Kidney epithelial cell (primary cell): ENCODE measurements around the gene ATP8A2. TPM values are rescaled to one million over a fixed set of nuclear protein-coding genes. Genes with fewer than 3 reads are reported as not detected.
A peak's percentile ranks its signal among the peaks of the same experiment; 100 is the strongest.

Experiments used
- DNase-seq: peaks from one replicate; pipeline ENCODE4 v3.0.0-alpha.2; 2010; ENCODE audit warnings: low read depth
- H3K27me3 ChIP-seq: 2 replicates; pipeline ENCODE4 v1.6.0; 2011; ENCODE audit warnings: low read length; ENCODE audit not compliant: control insufficient read depth, insufficient read depth
- H3K36me3 ChIP-seq: 2 replicates; pipeline ENCODE4 v1.5.1; 2011; ENCODE audit warnings: low read length; ENCODE audit not compliant: control insufficient read depth, insufficient read depth
- H3K4me3 ChIP-seq: 2 replicates; pipeline ENCODE4 v1.5.1; 2011; ENCODE audit warnings: low read depth, mild to moderate bottlenecking, control low read depth, low read length
- total RNA-seq: library from RNA; depleted of rRNA; stranded (reverse); fragments of >200 nt; gene quantifications from 2 replicates; pipeline ENCODE4 v1.2.3, GENCODE V29; 2015
- TF ChIP-seq, protein P1 (sequence below): IDR thresholded peaks from 2 replicates; pipeline ENCODE4 v1.5.1; 2011; ENCODE audit warnings: mild to moderate bottlenecking, moderate library complexity, low read length, control low read depth, inconsistent platforms; ENCODE audit not compliant: insufficient read depth, poor library complexity, severe bottlenecking

The ATP8A2 gene
- total RNA-seq, 1 donor from 2014 or later: 3.8 TPM

DNA sequence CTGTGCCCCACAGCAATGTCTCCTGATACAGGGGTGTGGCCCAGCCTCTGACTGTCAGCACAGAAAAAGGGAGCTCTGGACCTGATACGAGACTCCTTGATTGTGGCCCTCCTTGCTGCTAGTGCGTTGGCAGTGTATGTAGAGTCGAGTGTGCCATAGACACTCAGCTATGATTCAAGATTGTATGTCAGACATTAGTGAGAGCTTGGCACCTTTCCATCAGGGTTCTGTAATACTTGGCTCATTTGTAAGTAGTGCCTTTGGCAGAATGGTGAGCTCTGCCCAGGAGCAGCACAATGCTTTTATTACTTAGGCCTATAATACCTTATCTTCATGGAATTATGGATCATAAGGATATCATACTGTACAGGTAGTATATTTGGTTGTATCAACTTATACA, 83.4 kb downstream of the ATP8A2 start:
- TF ChIP-seq, protein P1, sequence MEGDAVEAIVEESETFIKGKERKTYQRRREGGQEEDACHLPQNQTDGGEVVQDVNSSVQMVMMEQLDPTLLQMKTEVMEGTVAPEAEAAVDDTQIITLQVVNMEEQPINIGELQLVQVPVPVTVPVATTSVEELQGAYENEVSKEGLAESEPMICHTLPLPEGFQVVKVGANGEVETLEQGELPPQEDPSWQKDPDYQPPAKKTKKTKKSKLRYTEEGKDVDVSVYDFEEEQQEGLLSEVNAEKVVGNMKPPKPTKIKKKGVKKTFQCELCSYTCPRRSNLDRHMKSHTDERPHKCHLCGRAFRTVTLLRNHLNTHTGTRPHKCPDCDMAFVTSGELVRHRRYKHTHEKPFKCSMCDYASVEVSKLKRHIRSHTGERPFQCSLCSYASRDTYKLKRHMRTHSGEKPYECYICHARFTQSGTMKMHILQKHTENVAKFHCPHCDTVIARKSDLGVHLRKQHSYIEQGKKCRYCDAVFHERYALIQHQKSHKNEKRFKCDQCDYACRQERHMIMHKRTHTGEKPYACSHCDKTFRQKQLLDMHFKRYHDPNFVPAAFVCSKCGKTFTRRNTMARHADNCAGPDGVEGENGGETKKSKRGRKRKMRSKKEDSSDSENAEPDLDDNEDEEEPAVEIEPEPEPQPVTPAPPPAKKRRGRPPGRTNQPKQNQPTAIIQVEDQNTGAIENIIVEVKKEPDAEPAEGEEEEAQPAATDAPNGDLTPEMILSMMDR: no peak
- H3K27me3 ChIP-seq: no peaks in the 10 kb centered on the region
- no peaks in the 10 kb centered on the region for H3K36me3 ChIP-seq
- DNase-seq: no peak
- H3K4me3 ChIP-seq: no peak overlapping the region

DNA sequence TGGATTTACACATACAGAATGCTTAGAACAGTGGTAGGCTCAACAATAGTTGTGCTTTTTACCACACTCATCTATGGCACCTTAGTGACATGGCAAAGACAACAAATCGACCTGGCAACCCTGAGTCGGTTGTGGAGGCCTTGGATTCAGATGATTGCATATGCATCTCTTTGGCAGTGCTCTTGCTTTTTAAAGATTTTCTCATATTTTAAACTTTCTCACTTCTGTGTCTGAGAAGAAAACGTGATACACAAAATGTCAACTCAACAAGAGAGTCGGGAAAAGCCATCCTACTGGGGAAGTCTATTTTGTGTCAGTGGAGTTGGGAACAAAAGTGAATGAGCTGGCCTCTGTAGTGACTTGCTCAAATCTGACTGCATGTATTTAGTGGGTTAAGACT, 85.8 kb downstream of the ATP8A2 start:
- no peaks in the 10 kb centered on the region for H3K27me3 ChIP-seq
- H3K4me3 ChIP-seq: no peak overlapping the region
- TF ChIP-seq, protein P1: no peak

DNA sequence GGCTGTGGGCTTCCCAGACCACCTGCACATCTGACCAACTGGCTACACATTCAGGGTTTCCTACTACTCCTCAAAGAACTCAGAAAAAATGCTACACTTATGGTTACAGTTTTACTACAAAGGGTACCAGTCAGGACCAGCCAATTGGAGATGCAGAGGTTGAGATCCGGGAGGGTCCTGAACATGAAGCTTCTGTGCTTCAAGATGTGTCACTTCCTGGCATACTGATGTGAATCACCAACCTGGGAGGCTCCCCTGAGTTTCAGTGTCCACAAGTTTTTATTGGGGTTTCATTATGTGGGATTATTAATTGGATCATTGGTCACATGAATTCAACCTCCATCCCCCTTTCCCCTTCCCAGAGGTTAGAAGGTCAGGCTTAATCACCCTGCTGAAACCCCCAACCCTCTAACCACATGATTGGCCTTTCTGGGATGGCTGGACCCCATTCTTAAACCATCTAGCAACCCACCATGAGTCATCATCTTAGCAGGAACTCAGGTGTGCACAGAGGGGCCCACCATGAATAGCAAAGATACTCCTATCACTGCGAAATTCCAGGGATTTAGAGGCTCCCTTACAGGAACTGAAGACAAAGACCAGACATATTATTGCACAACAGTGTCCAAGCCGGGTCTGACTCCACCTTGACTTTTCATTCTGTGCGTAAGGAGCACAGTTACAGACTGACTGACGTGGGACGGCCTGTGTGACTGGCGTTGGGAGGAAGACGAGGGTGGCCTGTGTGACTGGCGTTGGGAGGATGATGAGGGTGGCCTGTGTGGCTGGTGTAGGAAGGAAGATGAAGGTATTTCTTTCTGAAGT, 90.7 kb downstream of the ATP8A2 start:
- TF ChIP-seq, protein P1: no peak
- Histone ChIP-seq H3K27me3 (no peaks in the 10 kb centered on the region), H3K36me3 (no peaks in the 10 kb centered on the region), H3K4me3 (no peak overlapping the region)
- peak; percentile 29 for DNase-seq

More for the DNA sequence above, 85.8 kb downstream of the ATP8A2 start:
- no peaks in the 10 kb centered on the region for H3K36me3 ChIP-seq
- DNase-seq: no peak

DNA sequence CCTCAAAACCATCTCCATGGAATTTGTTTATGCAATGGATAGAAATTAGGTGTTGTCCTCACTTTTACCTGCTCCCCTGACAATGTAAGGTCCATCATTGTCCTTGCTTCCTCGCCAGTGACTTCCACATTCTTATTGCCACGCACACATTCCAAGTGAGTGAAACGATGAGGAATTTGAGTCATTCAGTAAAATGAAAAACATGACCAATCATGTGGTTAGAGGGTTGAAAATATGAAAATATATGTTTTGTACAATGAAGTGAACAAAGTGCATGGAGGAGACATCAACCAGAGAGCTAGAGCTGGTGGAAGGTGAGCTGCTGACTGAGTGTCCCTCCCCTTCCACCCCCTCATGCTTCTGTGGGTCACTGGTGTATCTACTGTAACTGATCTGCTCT, 91.7 kb downstream of the ATP8A2 start:
- no peak for DNase-seq
- H3K27me3 ChIP-seq: no peaks in the 10 kb centered on the region
- TF ChIP-seq, protein P1: no peak
- H3K4me3 ChIP-seq: no peak overlapping the region
- H3K36me3 ChIP-seq: no peaks in the 10 kb centered on the region

DNA sequence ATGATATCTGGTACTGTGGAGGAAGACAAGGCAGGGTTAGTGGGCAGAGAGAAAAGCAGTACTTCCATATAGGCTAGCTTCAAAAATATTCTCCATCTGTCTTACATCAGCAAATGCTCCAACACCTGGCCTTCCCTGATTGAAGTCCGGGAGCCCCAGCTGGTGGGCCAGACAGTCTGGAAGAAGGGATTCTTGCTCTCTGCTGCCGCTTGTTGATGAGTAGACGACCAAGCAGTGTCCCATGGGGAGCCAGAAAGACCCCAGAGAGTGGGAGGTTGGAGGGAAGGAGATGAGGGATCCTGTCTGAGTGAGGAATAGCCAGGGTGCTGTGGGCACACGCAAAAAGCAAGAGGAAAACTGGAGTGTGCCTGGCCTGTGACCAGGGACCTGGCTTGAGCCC, 95.1 kb downstream of the ATP8A2 start:
- Histone ChIP-seq H3K36me3 (no peaks in the 10 kb centered on the region), H3K27me3 (no peaks in the 10 kb centered on the region), H3K4me3 (no peak overlapping the region)
- TF ChIP-seq, protein P1: no peak
- DNase-seq: no peak
